IMR-90 (cell line): ENCODE data around the gene GNAI3. TPM values are rescaled to one million over a fixed set of nuclear protein-coding genes. Genes with fewer than 3 reads are reported as not detected.

Experiments
- ATAC-seq: fragments of 200-7000 bp; cut with Tn5 transposase; 2 replicates; pipeline ENCODE4 v1.9.1; 2020; ENCODE audit warnings: low read depth, mild to moderate bottlenecking, moderate library complexity
- BruUV-seq: library from RNA; stranded (reverse); fragments of 400-500 nt; replicated peaks from 2 replicates; lab custom pipeline; 2021; lab: Mats Ljungman, UMichigan
- CTCF ChIA-PET: fragments of 300-600 bp; formaldehyde crosslinking; extraction: SDS; loops from one replicate; lab custom pipeline; 2021; ENCODE audit warnings: antibody characterized with exemption; lab: Yijun Ruan, JAX
- POLR2A ChIA-PET: fragments of 300-600 bp; sonication (Branson Sonifier 250); formaldehyde crosslinking; loops from one replicate; lab custom pipeline; 2022; ENCODE audit warnings: antibody characterized with exemption; ENCODE audit not compliant: unreplicated experiment; lab: Charles Lee
- DNase-seq: peaks from one replicate; pipeline ENCODE4 v3.0.0; 2013
- H2AFZ ChIP-seq: replicated peaks from 2 replicates; pipeline ENCODE3; 2013; ENCODE audit warnings: low read length, mild to moderate bottlenecking; ENCODE audit not compliant: poor library complexity
- H2AK5ac ChIP-seq: 2 replicates; pipeline ENCODE4 v1.6.1; 2013; ENCODE audit warnings: low read depth, low read length, inconsistent platforms
- H2AK9ac ChIP-seq: replicated peaks from 2 replicates; pipeline ENCODE3; 2013; ENCODE audit warnings: mild to moderate bottlenecking, low read depth, low read length, moderate library complexity; ENCODE audit not compliant: poor library complexity
- H2BK120ac ChIP-seq: 2 replicates; pipeline ENCODE4 v1.6.1; 2013; ENCODE audit warnings: low read depth, low read length, inconsistent platforms
- H2BK15ac ChIP-seq: 3 replicates; pipeline ENCODE4 v1.6.1; 2013; ENCODE audit warnings: low read depth, low read length, inconsistent platforms
- H2BK20ac ChIP-seq: 2 replicates; pipeline ENCODE4 v1.6.1; 2013; ENCODE audit warnings: low read depth, mild to moderate bottlenecking, inconsistent platforms, low read length, moderate library complexity
- H2BK5ac ChIP-seq: 2 replicates; pipeline ENCODE4 v1.6.1; 2013; ENCODE audit warnings: mild to moderate bottlenecking, low read depth, low read length, inconsistent platforms; ENCODE audit not compliant: poor library complexity, severe bottlenecking
- H3K14ac ChIP-seq: replicated peaks from 2 replicates; pipeline ENCODE4 v1.6.1; 2013; ENCODE audit warnings: low read depth, low read length, inconsistent platforms
- H3K18ac ChIP-seq: 2 replicates; pipeline ENCODE4 v1.6.1; 2013; ENCODE audit warnings: low read depth, low read length, control low read depth
- H3K23ac ChIP-seq: 2 replicates; pipeline ENCODE4 v1.6.1; 2013; ENCODE audit warnings: low read depth, low read length, inconsistent platforms
- H3K27ac ChIP-seq: 2 replicates; pipeline ENCODE4 v1.5.1; 2013; ENCODE audit warnings: mild to moderate bottlenecking, control low read depth, low read length; ENCODE audit not compliant: insufficient read depth
- H3K27me3 ChIP-seq: 2 replicates; pipeline ENCODE4 v1.6.1; 2013; ENCODE audit warnings: low read length; ENCODE audit not compliant: control insufficient read depth, insufficient read depth
- H3K36me3 ChIP-seq: 2 replicates; pipeline ENCODE4 v1.6.1; 2013; ENCODE audit warnings: low read length, mixed read lengths; ENCODE audit not compliant: control insufficient read depth, insufficient read depth
- H3K4ac ChIP-seq: 2 replicates; pipeline ENCODE4 v1.6.1; 2013; ENCODE audit warnings: low read depth, low read length, inconsistent platforms
- H3K4me1 ChIP-seq: 2 replicates; pipeline ENCODE4 v1.6.1; 2013; ENCODE audit warnings: low read length, mixed read lengths; ENCODE audit not compliant: control insufficient read depth, insufficient read depth
- H3K4me2 ChIP-seq: 2 replicates; pipeline ENCODE4 v1.6.1; 2013; ENCODE audit warnings: low read depth, mild to moderate bottlenecking, control low read depth, low read length, moderate library complexity
- H3K4me3 ChIP-seq: 2 replicates; pipeline ENCODE4 v1.5.1; 2013; ENCODE audit warnings: low read depth, mild to moderate bottlenecking, control low read depth, low read length, moderate library complexity; ENCODE audit not compliant: insufficient read depth
- H3K56ac ChIP-seq: 2 replicates; pipeline ENCODE4 v1.6.1; 2013; ENCODE audit warnings: low read length, inconsistent platforms; ENCODE audit not compliant: insufficient read depth; ENCODE audit errors: extremely low read depth
- H3K79me1 ChIP-seq, 2 experiments: 2 replicates each; pipeline ENCODE4 v1.6.1; 2013; ENCODE audit warnings: low read length in 2 of 2, inconsistent platforms in 1 of 2, low read depth in 1 of 2
- H3K9ac ChIP-seq: 2 replicates; pipeline ENCODE4 v1.6.1; 2013; ENCODE audit warnings: low read depth, low read length, control low read depth
- H3K9me1 ChIP-seq: 2 replicates; pipeline ENCODE4 v1.6.1; 2013; ENCODE audit warnings: low read length, inconsistent platforms; ENCODE audit not compliant: insufficient read depth
- H3K9me3 ChIP-seq: 2 replicates; pipeline ENCODE4 v1.6.1; 2013; ENCODE audit warnings: low read length; ENCODE audit not compliant: control insufficient read depth, insufficient read depth
- H4K20me1 ChIP-seq: 2 replicates; pipeline ENCODE4 v1.6.1; 2013; ENCODE audit warnings: low read length, inconsistent platforms; ENCODE audit not compliant: insufficient read depth
- H4K5ac ChIP-seq: 2 replicates; pipeline ENCODE4 v1.6.1; 2013; ENCODE audit warnings: mild to moderate bottlenecking, low read depth, low read length, control low read depth
- H4K8ac ChIP-seq, 2 experiments: 2 replicates each; pipeline ENCODE4 v1.6.1; 2013; ENCODE audit warnings: low read depth in 2 of 2, low read length in 2 of 2, control low read depth in 1 of 2, inconsistent platforms in 1 of 2
- H4K91ac ChIP-seq: 2 replicates; pipeline ENCODE4 v1.6.1; 2013; ENCODE audit warnings: low read depth, low read length, inconsistent platforms; ENCODE audit not compliant: insufficient read depth
- BHLHE40 ChIP-seq: fragments of 150-350 bp; IDR thresholded peaks from 2 replicates; pipeline ENCODE4 v1.6.1; 2016; ENCODE audit warnings: mild to moderate bottlenecking, low read depth, low read length
- CEBPB ChIP-seq: IDR thresholded peaks from 2 replicates; pipeline ENCODE4 v1.6.1; 2012; ENCODE audit warnings: low read depth, low read length, improper control_type of control experiment
- CHD1 ChIP-seq: IDR thresholded peaks from 2 replicates; pipeline ENCODE4 v1.6.1; 2012; ENCODE audit warnings: low read depth, low read length, improper control_type of control experiment
- FOS ChIP-seq: fragments of 150-350 bp; IDR thresholded peaks from 2 replicates; pipeline ENCODE4 v1.6.1; 2016; ENCODE audit warnings: low read depth, low read length
- MAFK ChIP-seq: IDR thresholded peaks from 2 replicates; pipeline ENCODE4 v1.6.1; 2012; ENCODE audit warnings: low read depth, low read length, improper control_type of control experiment
- MAZ ChIP-seq: IDR thresholded peaks from 2 replicates; pipeline ENCODE4 v1.6.1; 2012; ENCODE audit warnings: low read depth, mild to moderate bottlenecking, low read length, improper control_type of control experiment, moderate library complexity, borderline replicate concordance
- MXI1 ChIP-seq: IDR thresholded peaks from 2 replicates; pipeline ENCODE4 v1.6.1; 2012; ENCODE audit warnings: low read depth, mild to moderate bottlenecking, low read length, moderate library complexity, borderline replicate concordance
- NFE2L2 ChIP-seq: fragments of 150-350 bp; IDR thresholded peaks from 2 replicates; pipeline ENCODE4 v1.6.1; 2016; ENCODE audit warnings: low read depth, mild to moderate bottlenecking, low read length
- POLR2A ChIP-seq: IDR thresholded peaks from 2 replicates; pipeline ENCODE4 v1.6.1; 2012; ENCODE audit warnings: mild to moderate bottlenecking, low read depth, low read length
- RAD21 ChIP-seq: IDR thresholded peaks from 2 replicates; pipeline ENCODE4 v1.6.1; 2012; ENCODE audit warnings: low read length, improper control_type of control experiment
- RFX5 ChIP-seq: IDR thresholded peaks from 2 replicates; pipeline ENCODE4 v1.8.0; 2012; ENCODE audit warnings: low read depth, mild to moderate bottlenecking, low read length, moderate library complexity
- SMC3 ChIP-seq: fragments of 150-350 bp; IDR thresholded peaks from 2 replicates; pipeline ENCODE4 v1.6.1; 2016; ENCODE audit warnings: low read depth, mild to moderate bottlenecking, antibody characterized with exemption, low read length, moderate library complexity
- USF2 ChIP-seq: fragments of 150-350 bp; IDR thresholded peaks from 2 replicates; pipeline ENCODE4 v1.6.1; 2017; ENCODE audit warnings: mild to moderate bottlenecking, antibody characterized with exemption, low read length, low read depth
- WGBS, 2 experiments: methylation state at CpG; one replicate each; pipeline versions ENCODE4 v1.1.5 to v1.1.7; 2013; ENCODE audit warnings: missing lambda C conversion rate in 2 of 2; ENCODE audit not compliant: insufficient read length in 1 of 2; ENCODE audit errors: extremely low coverage in 2 of 2; 5-methylcytosine and 5-hydroxymethylcytosine counted together
- dilution Hi-C: fragments of 300-500 bp; cut with HindIII; formaldehyde crosslinking; loops from one replicate; pipeline ENCODE4 v1.14.3; 2018; ENCODE audit warnings: low sequenced_read_pairs; ENCODE audit not compliant: unreplicated experiment
- in situ Hi-C: fragments of 300-500 bp; cut with MboI; formaldehyde crosslinking; loops from 3 replicates; pipeline ENCODE4 v1.14.3; 2019; ENCODE audit warnings: low sequenced_read_pairs, inconsistent platforms, mixed read lengths
- intact Hi-C: fragments of 100-400 bp; cut with micrococcal nuclease; formaldehyde crosslinking; loops from 2 replicates; pipeline ENCODE4 v1.10.0; 2022
- polyA plus RNA-seq, 3 experiments: library from polyadenylated mRNA; depleted of rRNA; stranded (reverse); fragments of >200 nt; gene quantifications; 2 replicates each; pipeline ENCODE4 v1.2.3, GENCODE V29; 2012; ENCODE audit warnings: low replicate concordance in 1 of 3
- total RNA-seq: library from RNA; depleted of rRNA; stranded (reverse); fragments of >200 nt; gene quantifications from 2 replicates; pipeline ENCODE4 v1.2.3, GENCODE V29; 2012
- TF ChIP-seq, protein P1 (sequence below): conservative IDR thresholded peaks from 2 replicates; pipeline ENCODE4 v1.5.1; 2012; ENCODE audit warnings: mild to moderate bottlenecking, low read depth, low read length, improper control_type of control experiment

The GNAI3 gene
- total and polyA plus RNA-seq, 2 of the 4 experiments (the other 2 are of a cell fraction) = 5.9 to 14.9 TPM

DNA sequence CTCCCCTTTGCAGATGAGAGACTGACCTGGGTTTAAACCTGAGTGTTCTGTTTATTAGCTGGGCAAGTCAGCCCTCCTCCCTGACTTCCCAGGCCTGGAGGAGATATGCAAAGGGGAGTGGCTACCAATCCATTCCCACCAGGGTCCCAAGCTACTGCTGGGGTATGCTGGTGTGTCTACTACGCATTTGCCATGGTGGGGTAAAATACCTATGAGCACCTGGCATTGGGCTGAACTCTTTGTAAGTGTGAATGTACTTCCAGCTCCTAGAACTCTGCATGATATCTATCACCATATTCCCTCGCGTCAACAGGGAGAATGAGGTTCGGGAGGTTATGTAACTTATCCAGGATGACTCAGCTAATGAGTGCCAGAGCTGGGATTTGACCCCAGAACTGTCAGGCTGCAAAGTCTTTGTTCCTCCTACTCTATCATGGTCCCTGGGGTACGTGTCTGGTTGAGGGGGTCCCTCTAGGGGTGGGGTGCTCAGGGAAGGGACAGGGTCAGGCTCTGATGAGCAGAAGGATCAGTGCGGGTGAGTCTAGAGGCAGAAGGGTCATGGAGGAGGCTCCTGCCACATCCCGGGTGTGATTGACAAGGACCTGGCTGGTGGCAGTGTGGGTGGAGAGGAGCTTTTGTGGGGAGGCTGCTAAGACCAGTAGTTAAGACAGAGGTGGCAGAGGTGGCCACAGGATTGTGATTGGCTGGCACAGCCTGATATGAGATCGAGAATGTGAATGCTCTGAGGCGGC, 88.0 kb downstream of the GNAI3 start:
- Histone ChIP-seq H3K27ac (no peak overlapping the region), H3K27me3 (no peaks in the 10 kb centered on the region), H3K14ac (no peak overlapping the region; the same call in 1 of the 2 replicates), H4K91ac (0 out of 2 replicates have a peak overlapping the region, but pooled peaks have one; percentile 26), H3K4me3 (no peak overlapping the region), H3K23ac (no peak overlapping the region), H3K36me3 (peaks cover 14% of the 10 kb centered on the region), H3K18ac (peak overlapping the region; percentile 33; the same call in 1 of the 2 replicates), H3K9me3 (no peaks in the 10 kb centered on the region), H2BK20ac (0 out of 2 replicates have a peak overlapping the region, but pooled peaks have one; percentile 29), H3K4ac (peak overlapping the region; percentile 24; the same call in 1 of the 2 replicates), H4K5ac (peak overlapping the region; percentile 37), H2BK120ac (no peak overlapping the region), H2AK5ac (peak overlapping the region; percentile 10), H4K20me1 (no peaks in the 10 kb centered on the region), H3K4me1 (peaks cover 10% of the 10 kb centered on the region), H3K4me2 (peak overlapping the region; percentile 16; the same call in 1 of the 2 replicates), H3K79me1 (peaks cover 6 to 8% of the 10 kb centered on the region in 2 experiments; a peak in 1 of 4 replicates), H4K8ac (peak overlapping the region in 1 of 2 experiments; percentile 39; a peak in 1 of 4 replicates), H3K56ac (no peak overlapping the region), H2AK9ac (peak overlapping the region; percentile 65), H2AFZ (peak overlapping the region; percentile 6), H2BK5ac (peak overlapping the region; percentile 28), H2BK15ac (no peak overlapping the region), H3K9ac (no peak overlapping the region), H3K9me1 (no peaks in the 10 kb centered on the region)
- ATAC-seq (peak; percentile 60), DNase-seq (peak; percentile 62)
- in situ Hi-C loops (no loop called here), intact Hi-C loops (no loop called here), dilution Hi-C loops (no loop called here)
- no CpG with 5 or more reads among the region's 9 CpGs for whole genome bisulfite sequencing, 2 experiments
- POLR2A ChIA-PET = interaction anchor here (0.6 kb wide), 1 partner anchor 103 kb away, joined by 3 read pairs; no protein-coding TSS in a partner anchor
- CTCF ChIA-PET = interaction anchor here (1.1 to 2.3 kb wide), 4 partner anchors 88 to 348 kb away, joined by 4 to 8 read pairs (median 4); partner anchors contain the start of genes AHCYL1 and GNAI3
- no TSS peak for BruUV-seq
- TF ChIP-seq USF2 (no peak), MXI1 (no peak), CHD1 (no peak), RFX5 (no peak), FOS (peak; percentile 42; the same call in 1 of the 2 replicates), RAD21 (no peak), POLR2A (no peak), BHLHE40 (no peak), CEBPB (peak; percentile 57; the same call in 1 of the 2 replicates), SMC3 (no peak), MAFK (no peak), NFE2L2 (peak; percentile 80), MAZ (no peak)
- TF ChIP-seq, protein P1, sequence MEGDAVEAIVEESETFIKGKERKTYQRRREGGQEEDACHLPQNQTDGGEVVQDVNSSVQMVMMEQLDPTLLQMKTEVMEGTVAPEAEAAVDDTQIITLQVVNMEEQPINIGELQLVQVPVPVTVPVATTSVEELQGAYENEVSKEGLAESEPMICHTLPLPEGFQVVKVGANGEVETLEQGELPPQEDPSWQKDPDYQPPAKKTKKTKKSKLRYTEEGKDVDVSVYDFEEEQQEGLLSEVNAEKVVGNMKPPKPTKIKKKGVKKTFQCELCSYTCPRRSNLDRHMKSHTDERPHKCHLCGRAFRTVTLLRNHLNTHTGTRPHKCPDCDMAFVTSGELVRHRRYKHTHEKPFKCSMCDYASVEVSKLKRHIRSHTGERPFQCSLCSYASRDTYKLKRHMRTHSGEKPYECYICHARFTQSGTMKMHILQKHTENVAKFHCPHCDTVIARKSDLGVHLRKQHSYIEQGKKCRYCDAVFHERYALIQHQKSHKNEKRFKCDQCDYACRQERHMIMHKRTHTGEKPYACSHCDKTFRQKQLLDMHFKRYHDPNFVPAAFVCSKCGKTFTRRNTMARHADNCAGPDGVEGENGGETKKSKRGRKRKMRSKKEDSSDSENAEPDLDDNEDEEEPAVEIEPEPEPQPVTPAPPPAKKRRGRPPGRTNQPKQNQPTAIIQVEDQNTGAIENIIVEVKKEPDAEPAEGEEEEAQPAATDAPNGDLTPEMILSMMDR = no peak
